ENCODE results near the gene MUC6. TPM values are rescaled to one million over a fixed set of nuclear protein-coding genes. Genes with fewer than 3 reads are reported as not detected.

Gene MUC6
- polyA plus RNA-seq, 1 of the 3 experiments (the other 2 are of a cell fraction), result not detected

DNA sequence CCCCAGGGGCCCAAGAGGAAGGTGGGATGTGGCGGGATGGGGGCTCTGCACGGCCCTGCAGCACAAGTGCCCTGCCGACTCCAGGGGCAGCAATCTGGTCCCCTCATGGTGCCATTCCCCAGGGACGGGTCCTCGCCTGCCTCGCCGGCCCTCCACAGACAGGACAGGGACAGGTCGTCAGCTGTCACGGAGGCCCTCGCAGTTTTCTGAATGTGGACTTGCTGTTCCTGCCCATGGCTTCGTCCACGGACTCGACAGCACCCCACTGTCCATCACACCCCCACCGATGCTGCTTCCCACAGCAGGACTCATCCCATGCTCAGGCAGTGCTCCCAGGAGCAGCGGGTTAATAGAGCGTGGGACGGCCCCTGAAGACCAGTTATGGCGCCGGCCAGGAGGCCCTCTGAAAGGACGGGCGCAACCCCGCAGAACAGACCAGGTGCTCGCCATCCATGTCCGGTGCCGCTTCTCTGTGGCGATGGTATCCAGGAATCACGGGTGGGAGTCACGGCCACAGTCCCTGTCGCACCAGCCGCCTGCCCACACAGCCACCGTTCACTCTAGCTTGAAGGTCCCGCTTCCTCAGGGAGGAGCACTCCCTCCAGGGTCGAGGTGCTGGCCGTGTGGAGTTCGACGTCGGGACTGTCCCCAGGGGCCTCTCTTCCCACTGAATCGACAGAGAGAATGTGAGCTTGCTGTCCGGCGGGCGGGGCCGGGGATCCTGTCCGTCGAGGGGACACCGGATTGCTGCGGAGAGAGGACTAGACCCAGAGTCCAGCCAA lies 19.7 kb upstream of the MUC6 start:
- H3K36me3 ChIP-seq (replicated peaks in 1 of 2; ENCODE audit: control insufficient read depth in 1 of 2, insufficient read depth in 2 of 2, low read length in 1 of 2), result no peaks in the 10 kb centered on the region
- no peaks in the 10 kb centered on the region for H3K9me2 ChIP-seq
- no peak for TF ChIP-seq NFIC (IDR thresholded peaks at IDR 0.05; ENCODE audit: borderline replicate concordance)
- TF ChIP-seq RAD21 (IDR thresholded peaks at IDR 0.05; ENCODE audit: low read length), result no peak
- TF ChIP-seq, protein P1, sequence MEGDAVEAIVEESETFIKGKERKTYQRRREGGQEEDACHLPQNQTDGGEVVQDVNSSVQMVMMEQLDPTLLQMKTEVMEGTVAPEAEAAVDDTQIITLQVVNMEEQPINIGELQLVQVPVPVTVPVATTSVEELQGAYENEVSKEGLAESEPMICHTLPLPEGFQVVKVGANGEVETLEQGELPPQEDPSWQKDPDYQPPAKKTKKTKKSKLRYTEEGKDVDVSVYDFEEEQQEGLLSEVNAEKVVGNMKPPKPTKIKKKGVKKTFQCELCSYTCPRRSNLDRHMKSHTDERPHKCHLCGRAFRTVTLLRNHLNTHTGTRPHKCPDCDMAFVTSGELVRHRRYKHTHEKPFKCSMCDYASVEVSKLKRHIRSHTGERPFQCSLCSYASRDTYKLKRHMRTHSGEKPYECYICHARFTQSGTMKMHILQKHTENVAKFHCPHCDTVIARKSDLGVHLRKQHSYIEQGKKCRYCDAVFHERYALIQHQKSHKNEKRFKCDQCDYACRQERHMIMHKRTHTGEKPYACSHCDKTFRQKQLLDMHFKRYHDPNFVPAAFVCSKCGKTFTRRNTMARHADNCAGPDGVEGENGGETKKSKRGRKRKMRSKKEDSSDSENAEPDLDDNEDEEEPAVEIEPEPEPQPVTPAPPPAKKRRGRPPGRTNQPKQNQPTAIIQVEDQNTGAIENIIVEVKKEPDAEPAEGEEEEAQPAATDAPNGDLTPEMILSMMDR (IDR thresholded peaks at IDR 0.05), result no peak
- no peak for TF ChIP-seq EP300 (IDR thresholded peaks at IDR 0.05; ENCODE audit: borderline replicate concordance in 1 of 2, low read depth in 1 of 2, low read length in 1 of 2)
- no peak for TF ChIP-seq RXRA (IDR thresholded peaks at IDR 0.05; ENCODE audit: borderline replicate concordance, low read depth)
- no peak for TF ChIP-seq TCF12 (IDR thresholded peaks at IDR 0.05)
- no peak for TF ChIP-seq JUND (IDR thresholded peaks at IDR 0.05)
- no peak for TF ChIP-seq FOSL2 (IDR thresholded peaks at IDR 0.05; ENCODE audit: borderline replicate concordance, low read depth)
- no peak for TF ChIP-seq TEAD4 (IDR thresholded peaks at IDR 0.05; ENCODE audit: borderline replicate concordance, insufficient read depth)
- no peak for TF ChIP-seq MXI1 (IDR thresholded peaks at IDR 0.05; ENCODE audit: low read depth, low read length)
- no peak for TF ChIP-seq EZH2phosphoT487 (IDR thresholded peaks at IDR 0.05; ENCODE audit: borderline replicate concordance, low read depth)
- no peak for TF ChIP-seq REST (IDR thresholded peaks at IDR 0.05; ENCODE audit: low read depth, low read length)
- no peak for TF ChIP-seq ELF1 (IDR thresholded peaks at IDR 0.05)
- TF ChIP-seq IRF3 (IDR thresholded peaks at IDR 0.05; ENCODE audit: low read depth, low read length), result no peak
- H3K27ac ChIP-seq (ENCODE audit: low read depth in 2 of 2, low read length in 1 of 2), result no peak overlapping the region
- H3K27me3 ChIP-seq (ENCODE audit: insufficient read depth), result no peaks in the 10 kb centered on the region
- no peak overlapping the region for H3K4me3 ChIP-seq (ENCODE audit: low read depth in 2 of 2, low read length in 1 of 2)
- peaks cover 0 to 21% of the 10 kb centered on the region in 2 experiments; a peak in 1 of 4 replicates for H3K4me1 ChIP-seq (ENCODE audit: control insufficient read depth in 1 of 2, insufficient read depth in 2 of 2, low read depth in 1 of 2, low read length in 1 of 2)
- no peak overlapping the region for H3K4me2 ChIP-seq
- no peak for DNase-seq
- no peaks in the 10 kb centered on the region for H4K20me1 ChIP-seq (ENCODE audit: insufficient read depth)
- H3K9me3 ChIP-seq, result no peaks in the 10 kb centered on the region
- CTCF ChIA-PET, result interaction anchor here (3.4 kb wide), 1 partner anchor 208 kb away, joined by 28 read pairs; no protein-coding TSS in a partner anchor
- no peak overlapping the region for H2AFZ ChIP-seq (ENCODE audit: low read depth)
- H3K79me2 ChIP-seq (ENCODE audit: insufficient read depth), result no peaks in the 10 kb centered on the region
- H3K9ac ChIP-seq, result no peak overlapping the region
- no peaks in the 10 kb centered on the region for H3F3A ChIP-seq (replicated peaks; ENCODE audit: insufficient read depth)
- 76% methylated on average over 39 of the region's 46 CpGs for WGBS (ENCODE audit: low lambda C conversion rate)
- POLR2A ChIA-PET, result no interaction called here

Data from SK-N-SH (cell line).